Memory B cell (primary cell): Measurements from ENCODE around the gene FABP7.

Experiments used
- ATAC-seq: fragments of 150-1000 bp; cut with Tn5 transposase; 2 replicates; pipeline ENCODE4 v1.10.0; 2021; ENCODE audit warnings: low read depth, mild to moderate bottlenecking, moderate library complexity
- DNase-seq, 2 donors: peaks; one replicate each; pipeline ENCODE4 v3.0.0; 2022; ENCODE audit warnings: low spot score in 2 of 2
- H3K27ac Mint-ChIP-seq: one replicate; pipeline ENCODE4 v1.8.0; 2022; ENCODE audit warnings: mild to moderate bottlenecking, moderate library complexity, mixed read lengths
- H3K27me3 Mint-ChIP-seq: one replicate; pipeline ENCODE4 v1.8.0; 2022; ENCODE audit warnings: mixed read lengths
- H3K36me3 Mint-ChIP-seq: one replicate; pipeline ENCODE4 v1.8.0; 2022; ENCODE audit warnings: mild to moderate bottlenecking, mixed read lengths
- H3K4me1 Mint-ChIP-seq: one replicate; pipeline ENCODE4 v1.8.0; 2022; ENCODE audit warnings: mixed read lengths
- H3K4me3 Mint-ChIP-seq: one replicate; pipeline ENCODE4 v1.8.0; 2022; ENCODE audit warnings: mild to moderate bottlenecking, moderate library complexity, mixed read lengths
- H3K9me3 Mint-ChIP-seq: one replicate; pipeline ENCODE4 v1.8.0; 2022; ENCODE audit warnings: mixed read lengths

The FABP7 gene

GRCh38 chr6:122797537-122797936, 18.0 kb downstream of the FABP7 start:
- Mint-ChIP-seq H3K4me3 (no peak overlapping the region), H3K9me3 (no peaks in the 10 kb centered on the region), H3K27me3 (no peaks in the 10 kb centered on the region), H3K4me1 (no peaks in the 10 kb centered on the region), H3K36me3 (no peaks in the 10 kb centered on the region), H3K27ac (no peak overlapping the region)
- no peak for DNase-seq
- ATAC-seq: no peak

- Mint-ChIP-seq H3K27me3 (no peaks in the 10 kb centered on the region), H3K4me1 (no peaks in the 10 kb centered on the region), H3K27ac (no peak overlapping the region), H3K36me3 (no peaks in the 10 kb centered on the region), H3K4me3 (no peak overlapping the region), H3K9me3 (no peaks in the 10 kb centered on the region)
- DNase-seq: no peak
- no peak for ATAC-seq
Observed at GRCh38 chr6:122798099-122798641, 18.7 kb downstream of the FABP7 start.

GRCh38 chr6:122799140-122799745, 19.7 kb downstream of the FABP7 start:
- H3K4me3 Mint-ChIP-seq: no peak overlapping the region
- DNase-seq: no peak
- H3K27ac Mint-ChIP-seq: no peak overlapping the region
- no peak for ATAC-seq
- H3K4me1 Mint-ChIP-seq: no peaks in the 10 kb centered on the region
- no peaks in the 10 kb centered on the region for H3K9me3 Mint-ChIP-seq
- H3K36me3 Mint-ChIP-seq: no peaks in the 10 kb centered on the region
- no peaks in the 10 kb centered on the region for H3K27me3 Mint-ChIP-seq

GRCh38 chr6:122799916-122800686, 20.6 kb downstream of the FABP7 start:
- Mint-ChIP-seq H3K4me1 (no peaks in the 10 kb centered on the region), H3K27ac (no peak overlapping the region), H3K9me3 (no peaks in the 10 kb centered on the region), H3K36me3 (no peaks in the 10 kb centered on the region), H3K27me3 (no peaks in the 10 kb centered on the region), H3K4me3 (no peak overlapping the region)
- no peak for DNase-seq
- no peak for ATAC-seq

GRCh38 chr6:122800906-122801305, 21.4 kb downstream of the FABP7 start:
- Mint-ChIP-seq H3K9me3 (no peaks in the 10 kb centered on the region), H3K27ac (no peak overlapping the region), H3K4me3 (no peak overlapping the region), H3K4me1 (no peaks in the 10 kb centered on the region), H3K36me3 (no peaks in the 10 kb centered on the region), H3K27me3 (no peaks in the 10 kb centered on the region)
- DNase-seq (no peak), ATAC-seq (no peak)

- Mint-ChIP-seq H3K4me3 (no peak overlapping the region), H3K27ac (no peak overlapping the region), H3K27me3 (no peaks in the 10 kb centered on the region), H3K4me1 (no peaks in the 10 kb centered on the region), H3K36me3 (no peaks in the 10 kb centered on the region), H3K9me3 (no peaks in the 10 kb centered on the region)
- DNase-seq: no peak
- ATAC-seq: no peak
Observed at GRCh38 chr6:122801397-122801796, 21.9 kb downstream of the FABP7 start.

GRCh38 chr6:122803171-122803661, 23.7 kb downstream of the FABP7 start:
- Mint-ChIP-seq H3K27ac (no peak overlapping the region), H3K9me3 (no peaks in the 10 kb centered on the region), H3K36me3 (no peaks in the 10 kb centered on the region), H3K27me3 (no peaks in the 10 kb centered on the region), H3K4me1 (no peaks in the 10 kb centered on the region), H3K4me3 (no peak overlapping the region)
- DNase-seq: no peak
- no peak for ATAC-seq

GRCh38 chr6:122804962-122805485, 25.5 kb downstream of the FABP7 start:
- ATAC-seq (no peak), DNase-seq (no peak)
- no peaks in the 10 kb centered on the region for H3K4me1 Mint-ChIP-seq

GRCh38 chr6:122806291-122806690, 26.8 kb downstream of the FABP7 start:
- no peaks in the 10 kb centered on the region for H3K27me3 Mint-ChIP-seq
- peaks cover 2% of the 10 kb centered on the region for H3K36me3 Mint-ChIP-seq
- DNase-seq (no peak), ATAC-seq (no peak)
- H3K9me3 Mint-ChIP-seq: no peaks in the 10 kb centered on the region
- no peaks in the 10 kb centered on the region for H3K4me1 Mint-ChIP-seq
- H3K4me3 Mint-ChIP-seq: no peak overlapping the region
- H3K27ac Mint-ChIP-seq: no peak overlapping the region

More at GRCh38 chr6:122804962-122805485, 25.5 kb downstream of the FABP7 start:
- H3K27ac Mint-ChIP-seq: no peak overlapping the region
- H3K9me3 Mint-ChIP-seq: no peaks in the 10 kb centered on the region
- no peaks in the 10 kb centered on the region for H3K36me3 Mint-ChIP-seq
- no peaks in the 10 kb centered on the region for H3K27me3 Mint-ChIP-seq
- no peak overlapping the region for H3K4me3 Mint-ChIP-seq

GRCh38 chr6:122808121-122808885, 28.8 kb downstream of the FABP7 start:
- Mint-ChIP-seq H3K36me3 (peaks cover 2% of the 10 kb centered on the region), H3K27me3 (no peaks in the 10 kb centered on the region), H3K4me3 (no peak overlapping the region), H3K27ac (no peak overlapping the region), H3K4me1 (no peaks in the 10 kb centered on the region), H3K9me3 (no peaks in the 10 kb centered on the region)
- DNase-seq (no peak), ATAC-seq (no peak)

GRCh38 chr6:122809001-122809400, 29.5 kb downstream of the FABP7 start:
- ATAC-seq: no peak
- Mint-ChIP-seq H3K36me3 (peaks cover 2% of the 10 kb centered on the region), H3K4me3 (no peak overlapping the region), H3K9me3 (no peaks in the 10 kb centered on the region), H3K27ac (no peak overlapping the region), H3K27me3 (no peaks in the 10 kb centered on the region), H3K4me1 (no peaks in the 10 kb centered on the region)
- DNase-seq: no peak

- H3K4me1 Mint-ChIP-seq: no peaks in the 10 kb centered on the region
- H3K27me3 Mint-ChIP-seq: no peaks in the 10 kb centered on the region
- no peak overlapping the region for H3K27ac Mint-ChIP-seq
- H3K4me3 Mint-ChIP-seq: no peak overlapping the region
- ATAC-seq (no peak), DNase-seq (no peak)
- peaks cover 2% of the 10 kb centered on the region for H3K36me3 Mint-ChIP-seq
- H3K9me3 Mint-ChIP-seq: no peaks in the 10 kb centered on the region
Observed at GRCh38 chr6:122809691-122810090, 30.2 kb downstream of the FABP7 start.

- Mint-ChIP-seq H3K27ac (no peak overlapping the region), H3K4me1 (no peaks in the 10 kb centered on the region)
- ATAC-seq: no peak
Observed at GRCh38 chr6:122810189-122810588, 30.7 kb downstream of the FABP7 start.

GRCh38 chr6:122817358-122817757, 37.8 kb downstream of the FABP7 start:
- H3K27me3 Mint-ChIP-seq: no peaks in the 10 kb centered on the region
- no peaks in the 10 kb centered on the region for H3K36me3 Mint-ChIP-seq
- DNase-seq (no peak), ATAC-seq (no peak)
- H3K4me3 Mint-ChIP-seq: no peak overlapping the region
- H3K4me1 Mint-ChIP-seq: no peaks in the 10 kb centered on the region
- H3K9me3 Mint-ChIP-seq: no peaks in the 10 kb centered on the region
- no peak overlapping the region for H3K27ac Mint-ChIP-seq

More at GRCh38 chr6:122810189-122810588, 30.7 kb downstream of the FABP7 start:
- Mint-ChIP-seq H3K9me3 (no peaks in the 10 kb centered on the region), H3K27me3 (no peaks in the 10 kb centered on the region), H3K36me3 (peaks cover 2% of the 10 kb centered on the region), H3K4me3 (no peak overlapping the region)
- DNase-seq: no peak
